B cell (primary cell): Measurements from ENCODE around the gene SLC13A3.

Experiments
- EZH2 ChIP-seq: IDR thresholded peaks from 2 replicates; pipeline ENCODE4 v1.6.1; 2012; ENCODE audit warnings: borderline replicate concordance, low read depth, mild to moderate bottlenecking, moderate library complexity, low read length; ENCODE audit not compliant: insufficient read depth, poor library complexity, severe bottlenecking
- TF ChIP-seq, protein P1 (sequence below): fragments of 200-600 bp; IDR thresholded peaks from one replicate; pipeline ENCODE4 v1.8.0; 2022; ENCODE audit warnings: antibody characterized with exemption, mild to moderate bottlenecking

- TF ChIP-seq, protein P1, sequence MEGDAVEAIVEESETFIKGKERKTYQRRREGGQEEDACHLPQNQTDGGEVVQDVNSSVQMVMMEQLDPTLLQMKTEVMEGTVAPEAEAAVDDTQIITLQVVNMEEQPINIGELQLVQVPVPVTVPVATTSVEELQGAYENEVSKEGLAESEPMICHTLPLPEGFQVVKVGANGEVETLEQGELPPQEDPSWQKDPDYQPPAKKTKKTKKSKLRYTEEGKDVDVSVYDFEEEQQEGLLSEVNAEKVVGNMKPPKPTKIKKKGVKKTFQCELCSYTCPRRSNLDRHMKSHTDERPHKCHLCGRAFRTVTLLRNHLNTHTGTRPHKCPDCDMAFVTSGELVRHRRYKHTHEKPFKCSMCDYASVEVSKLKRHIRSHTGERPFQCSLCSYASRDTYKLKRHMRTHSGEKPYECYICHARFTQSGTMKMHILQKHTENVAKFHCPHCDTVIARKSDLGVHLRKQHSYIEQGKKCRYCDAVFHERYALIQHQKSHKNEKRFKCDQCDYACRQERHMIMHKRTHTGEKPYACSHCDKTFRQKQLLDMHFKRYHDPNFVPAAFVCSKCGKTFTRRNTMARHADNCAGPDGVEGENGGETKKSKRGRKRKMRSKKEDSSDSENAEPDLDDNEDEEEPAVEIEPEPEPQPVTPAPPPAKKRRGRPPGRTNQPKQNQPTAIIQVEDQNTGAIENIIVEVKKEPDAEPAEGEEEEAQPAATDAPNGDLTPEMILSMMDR, result no peak
- TF ChIP-seq EZH2, result no peak
These were observed 29.4 kb upstream of the SLC13A3 start for GRCh38 chr20:46680684-46681031.
